Loucy (cell line): Measurements from ENCODE around the gene GRM5.

ENCODE experiments used
- H2AFZ ChIP-seq: fragments of 200-600 bp; sonication (generic); 2 replicates; pipeline ENCODE4 v1.6.0; 2016; ENCODE audit warnings: antibody characterized with exemption, mild to moderate bottlenecking, low read length, moderate library complexity
- H3F3A ChIP-seq: fragments of 200-600 bp; 2 replicates; pipeline ENCODE4 v1.6.0; 2016; ENCODE audit warnings: antibody characterized with exemption, low read depth, mild to moderate bottlenecking
- H3K27me3 ChIP-seq: fragments of 200-600 bp; sonication (generic); 2 replicates; pipeline ENCODE4 v1.6.1; 2014; ENCODE audit warnings: low read length, mild to moderate bottlenecking; ENCODE audit not compliant: insufficient read depth, poor library complexity, severe bottlenecking
- H3K36me3 ChIP-seq: fragments of 200-600 bp; sonication (generic); 2 replicates; pipeline ENCODE4 v1.6.1; 2016; ENCODE audit warnings: low read length; ENCODE audit not compliant: insufficient read depth
- H3K4me1 ChIP-seq: fragments of 200-600 bp; sonication (generic); 2 replicates; pipeline ENCODE4 v1.5.1; 2014; ENCODE audit warnings: low read length, mild to moderate bottlenecking; ENCODE audit not compliant: insufficient read depth, poor library complexity, severe bottlenecking
- H3K4me2 ChIP-seq: fragments of 200-600 bp; sonication (generic); 2 replicates; pipeline ENCODE4 v1.6.0; 2014; ENCODE audit warnings: antibody characterized with exemption, low read length, low read depth, mild to moderate bottlenecking; ENCODE audit not compliant: poor library complexity, severe bottlenecking
- H3K4me3 ChIP-seq: fragments of 200-600 bp; sonication (generic); 2 replicates; pipeline ENCODE4 v1.5.1; 2014; ENCODE audit warnings: low read length, mild to moderate bottlenecking, mixed read lengths; ENCODE audit not compliant: poor library complexity, severe bottlenecking
- H3K79me2 ChIP-seq: fragments of 200-600 bp; sonication (generic); 2 replicates; pipeline ENCODE4 v1.6.1; 2014; ENCODE audit warnings: low read length; ENCODE audit not compliant: insufficient read depth
- H3K9ac ChIP-seq: fragments of 200-600 bp; sonication (generic); 2 replicates; pipeline ENCODE4 v1.6.0; 2014; ENCODE audit warnings: mild to moderate bottlenecking, low read depth, low read length, moderate library complexity; ENCODE audit not compliant: poor library complexity, severe bottlenecking
- H3K9me2 ChIP-seq: fragments of 200-600 bp; sonication (generic); replicated peaks from 2 replicates; pipeline ENCODE4 v1.6.1; 2016; ENCODE audit warnings: low read depth, low read length, mixed read lengths
- H3K9me3 ChIP-seq: fragments of 200-600 bp; sonication (generic); 2 replicates; pipeline ENCODE4 v1.6.1; 2014; ENCODE audit warnings: mild to moderate bottlenecking, antibody characterized with exemption, low read length, low read depth; ENCODE audit not compliant: insufficient read depth
- H4K20me1 ChIP-seq: fragments of 200-600 bp; sonication (generic); 2 replicates; pipeline ENCODE4 v1.6.0; 2014; ENCODE audit warnings: antibody characterized with exemption, low read length, mild to moderate bottlenecking; ENCODE audit not compliant: insufficient read depth, poor library complexity, severe bottlenecking
- CTCF ChIP-seq: fragments of 200-600 bp; sonication (generic); conservative IDR thresholded peaks from 2 replicates; pipeline ENCODE4 v1.5.1; 2014; ENCODE audit warnings: mild to moderate bottlenecking, antibody characterized with exemption, low read length
- EZH2phosphoT487 ChIP-seq: fragments of 200-600 bp; IDR thresholded peaks from 2 replicates; pipeline ENCODE4 v1.6.1; 2018; ENCODE audit warnings: antibody characterized with exemption, mild to moderate bottlenecking, moderate library complexity, borderline replicate concordance

The GRM5 gene

GRCh38 chr11:88799771-88800500 is 265.8 kb downstream of the GRM5 start:
- Histone ChIP-seq H3K79me2 (no peaks in the 10 kb centered on the region), H3K9me3 (no peaks in the 10 kb centered on the region)

GRCh38 chr11:88790182-88790581 is 275.6 kb downstream of the GRM5 start:
- no peaks in the 10 kb centered on the region for H3K9me3 ChIP-seq
- no peak overlapping the region for H2AFZ ChIP-seq
- TF ChIP-seq EZH2phosphoT487: no peak
- TF ChIP-seq CTCF: no peak
- no peaks in the 10 kb centered on the region for H4K20me1 ChIP-seq
- H3F3A ChIP-seq: no peaks in the 10 kb centered on the region
- H3K9ac ChIP-seq: no peak overlapping the region
- no peaks in the 10 kb centered on the region for H3K4me1 ChIP-seq
- no peak overlapping the region for H3K4me3 ChIP-seq
- H3K27me3 ChIP-seq: no peaks in the 10 kb centered on the region
- no peak overlapping the region for H3K4me2 ChIP-seq
- no peaks in the 10 kb centered on the region for H3K9me2 ChIP-seq
- H3K36me3 ChIP-seq: no peaks in the 10 kb centered on the region
- no peaks in the 10 kb centered on the region for H3K79me2 ChIP-seq

More at GRCh38 chr11:88799771-88800500, 265.8 kb downstream of the GRM5 start:
- TF ChIP-seq EZH2phosphoT487: no peak
- no peak for TF ChIP-seq CTCF
- H3K9ac ChIP-seq: no peak overlapping the region
- no peaks in the 10 kb centered on the region for H3K4me1 ChIP-seq
- no peaks in the 10 kb centered on the region for H4K20me1 ChIP-seq
- no peak overlapping the region for H3K4me3 ChIP-seq
- H3F3A ChIP-seq: no peaks in the 10 kb centered on the region
- H3K27me3 ChIP-seq: no peaks in the 10 kb centered on the region
- no peaks in the 10 kb centered on the region for H3K9me2 ChIP-seq
- no peaks in the 10 kb centered on the region for H3K36me3 ChIP-seq
- H3K4me2 ChIP-seq: no peak overlapping the region
- H2AFZ ChIP-seq: no peak overlapping the region

- no peak overlapping the region for H3K4me3 ChIP-seq
- no peaks in the 10 kb centered on the region for H3K79me2 ChIP-seq
- H3F3A ChIP-seq: no peaks in the 10 kb centered on the region
- H3K4me1 ChIP-seq: no peaks in the 10 kb centered on the region
- H3K36me3 ChIP-seq: no peaks in the 10 kb centered on the region
- H3K4me2 ChIP-seq: no peak overlapping the region
- TF ChIP-seq EZH2phosphoT487 (no peak), CTCF (no peak)
- H3K9ac ChIP-seq: no peak overlapping the region
- H2AFZ ChIP-seq: no peak overlapping the region
- H3K9me3 ChIP-seq: no peaks in the 10 kb centered on the region
- H3K27me3 ChIP-seq: no peaks in the 10 kb centered on the region
- H4K20me1 ChIP-seq: no peaks in the 10 kb centered on the region
- no peaks in the 10 kb centered on the region for H3K9me2 ChIP-seq
Observed at GRCh38 chr11:88779577-88779976, 286.2 kb downstream of the GRM5 start.
